ENCODE measurements around the gene RILPL1.
A peak's percentile ranks its signal among the peaks of the same experiment; 100 is the strongest.
"Not testable (repeated sequence)": the region's sequence is repeated elsewhere in the genome, so short reads cannot be mapped to it uniquely, and the experiment has no call there.

Gene RILPL1

DNA sequence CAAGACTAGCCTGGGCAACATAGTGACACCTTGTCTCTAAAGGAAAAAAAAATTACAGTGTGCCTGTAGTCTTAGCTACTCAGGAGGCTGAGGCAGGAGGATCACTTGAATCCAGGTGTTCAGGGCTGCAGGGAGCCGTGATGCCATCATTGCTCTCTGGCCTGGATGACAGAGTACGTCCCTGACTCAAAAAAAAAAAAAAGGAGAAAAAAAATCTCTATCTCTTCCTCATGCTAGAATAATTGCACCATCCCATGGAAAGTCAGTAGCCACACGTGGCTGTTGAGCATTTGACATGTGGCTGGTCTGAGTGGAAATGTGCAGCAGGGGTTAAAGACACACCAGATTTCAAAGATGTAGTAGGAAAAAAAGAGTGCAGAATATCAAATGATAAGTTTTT is 3.8 kb downstream of the RILPL1 start:
- no peak for DNase-seq

DNA sequence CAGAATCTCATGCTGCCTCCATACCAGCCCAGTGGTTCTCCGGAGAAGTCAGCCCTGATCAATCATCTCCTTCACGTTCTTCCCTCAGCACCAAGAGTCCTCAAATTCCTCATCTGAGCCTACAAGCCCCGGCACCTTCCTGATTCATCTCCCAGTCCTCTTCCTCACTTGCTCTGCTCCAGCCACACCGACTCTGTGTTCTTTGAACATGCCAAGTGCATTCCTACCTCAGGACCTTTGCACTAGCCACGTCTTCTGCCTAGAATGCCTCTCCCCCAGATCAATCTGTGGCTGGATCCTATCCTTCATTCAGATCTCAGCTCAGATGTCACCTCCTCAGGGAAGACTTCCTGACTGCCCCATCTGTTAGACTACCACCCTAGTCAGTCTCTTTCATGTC is 4.7 kb downstream of the RILPL1 start:
- no peak for DNase-seq

DNA sequence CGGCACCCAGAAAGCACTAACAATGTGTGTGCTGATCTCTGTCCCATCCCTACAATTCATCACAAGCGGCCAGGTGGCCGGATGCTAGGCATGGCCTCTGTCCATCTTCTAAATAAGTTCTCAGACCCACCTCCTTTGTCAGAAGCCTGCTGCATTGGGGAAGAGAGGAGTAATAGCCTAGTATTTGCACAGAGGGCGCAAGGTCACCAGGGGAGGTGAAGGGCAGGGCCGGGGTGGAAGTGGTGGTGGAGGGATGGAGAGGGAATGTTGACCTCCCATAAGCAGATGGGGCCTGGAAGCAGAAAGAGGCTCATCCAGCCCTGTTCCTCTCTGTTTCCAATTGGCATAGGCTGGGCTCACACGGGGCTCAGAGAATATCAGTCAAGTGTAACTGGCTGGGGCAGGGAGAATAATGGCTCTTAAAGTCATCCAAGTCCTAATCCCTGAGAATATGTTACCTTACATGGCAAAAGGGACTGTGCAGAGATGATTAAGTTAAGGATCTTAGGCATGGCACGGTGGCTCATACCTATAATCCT is 6.9 kb downstream of the RILPL1 start:
- DNase-seq: no peak

DNA sequence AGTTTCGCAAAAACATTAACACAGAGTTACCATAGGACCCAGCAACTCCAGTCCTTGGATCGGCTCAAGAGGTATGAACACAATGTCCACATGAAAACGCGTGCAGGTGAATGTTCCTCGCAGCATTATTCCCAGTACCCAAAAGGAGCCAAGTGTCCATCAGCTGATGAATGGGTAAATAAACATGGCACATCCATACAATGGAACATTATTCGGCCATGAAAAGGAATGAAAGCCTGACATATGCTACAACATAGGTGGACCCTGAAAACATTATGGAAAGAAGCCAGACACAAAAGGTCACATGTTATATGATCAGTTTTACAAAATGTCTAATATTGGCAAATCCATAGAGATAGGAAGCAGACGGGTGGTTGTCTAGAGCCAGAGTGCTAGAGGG is 9.1 kb downstream of the RILPL1 start:
- no peak for DNase-seq

DNA sequence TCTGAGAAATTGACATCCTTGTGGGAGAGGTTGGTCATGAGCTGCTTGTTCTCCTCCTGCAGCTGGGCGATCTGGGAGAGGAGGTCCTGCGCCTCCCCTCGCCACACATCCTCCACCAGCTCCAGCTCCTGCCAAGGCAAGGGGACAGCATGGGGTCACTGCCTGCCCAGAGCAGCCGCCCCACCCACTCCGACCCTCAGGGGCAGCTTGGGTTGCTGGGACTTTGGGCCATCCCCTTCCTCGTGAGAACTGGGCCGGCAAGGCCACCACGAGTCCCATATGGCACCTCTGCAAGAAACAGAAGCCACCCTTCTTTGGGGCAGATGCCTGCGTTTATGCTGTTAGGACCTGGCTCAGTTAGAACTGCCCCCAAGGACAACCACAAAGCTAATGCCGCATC is 10.0 kb downstream of the RILPL1 start:
- no peak for DNase-seq

DNA sequence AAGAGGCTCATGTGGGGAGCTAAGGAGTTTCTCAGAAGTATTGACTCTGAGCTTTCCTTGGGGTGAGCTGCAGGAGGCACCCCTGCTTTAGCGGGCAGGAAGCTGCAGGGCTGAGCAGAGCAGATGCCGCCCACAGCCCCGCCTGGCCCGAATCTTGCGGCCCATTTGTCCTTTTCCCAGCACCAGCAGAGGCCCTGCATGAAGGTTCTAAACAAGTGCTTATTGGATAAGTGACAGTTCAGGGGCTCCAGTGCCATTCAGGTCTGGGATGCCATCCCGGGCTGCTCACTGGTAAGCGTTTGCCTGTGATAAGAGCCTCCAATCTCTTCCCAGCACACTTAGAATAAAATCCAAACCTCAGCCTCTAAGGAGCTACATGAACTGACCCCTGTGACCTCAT is 11.4 kb downstream of the RILPL1 start:
- DNase-seq: no peak

DNA sequence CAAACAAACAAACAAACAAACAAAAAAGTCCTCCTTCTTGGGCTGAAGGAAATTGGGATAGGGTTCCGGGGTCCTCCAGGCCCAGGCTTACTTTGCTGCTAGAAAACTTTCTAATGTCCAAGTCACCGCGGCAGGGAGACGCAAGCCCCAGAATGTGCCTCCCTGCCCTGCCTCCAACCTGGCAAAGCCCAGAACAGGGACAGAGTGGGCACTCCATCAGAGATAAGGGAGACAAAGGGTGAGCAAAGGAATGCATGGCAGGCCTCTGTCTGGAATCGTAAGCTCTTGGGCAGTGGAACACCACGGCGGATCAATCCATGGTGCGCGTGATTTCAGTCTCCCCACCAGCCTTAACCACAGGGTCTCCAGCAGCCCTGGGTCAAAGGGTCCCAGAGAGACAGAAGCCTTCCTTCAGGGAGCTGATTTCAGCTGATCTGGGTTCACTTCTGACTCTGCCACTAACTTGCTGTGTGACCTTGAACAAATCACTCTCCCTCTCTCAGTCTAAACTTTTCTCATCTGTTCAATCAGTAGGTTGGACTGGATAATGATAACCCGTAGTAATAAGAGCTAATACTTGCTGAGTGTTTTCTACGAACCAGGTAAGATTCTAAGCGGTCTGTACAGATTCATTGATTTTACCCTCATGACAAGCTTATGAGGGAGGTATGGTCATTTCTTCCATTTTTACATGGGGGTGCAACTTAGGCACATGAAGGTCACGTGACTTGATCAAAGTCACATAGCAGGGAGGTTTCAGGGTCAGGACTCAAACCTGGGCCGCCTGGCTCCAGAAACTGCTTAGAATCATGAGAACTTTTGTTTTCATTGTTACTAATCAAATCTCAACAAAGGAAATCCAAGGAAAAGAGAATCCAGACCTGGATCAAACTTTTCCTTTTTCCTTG is 12.7 kb downstream of the RILPL1 start:
- no peak for DNase-seq

DNA sequence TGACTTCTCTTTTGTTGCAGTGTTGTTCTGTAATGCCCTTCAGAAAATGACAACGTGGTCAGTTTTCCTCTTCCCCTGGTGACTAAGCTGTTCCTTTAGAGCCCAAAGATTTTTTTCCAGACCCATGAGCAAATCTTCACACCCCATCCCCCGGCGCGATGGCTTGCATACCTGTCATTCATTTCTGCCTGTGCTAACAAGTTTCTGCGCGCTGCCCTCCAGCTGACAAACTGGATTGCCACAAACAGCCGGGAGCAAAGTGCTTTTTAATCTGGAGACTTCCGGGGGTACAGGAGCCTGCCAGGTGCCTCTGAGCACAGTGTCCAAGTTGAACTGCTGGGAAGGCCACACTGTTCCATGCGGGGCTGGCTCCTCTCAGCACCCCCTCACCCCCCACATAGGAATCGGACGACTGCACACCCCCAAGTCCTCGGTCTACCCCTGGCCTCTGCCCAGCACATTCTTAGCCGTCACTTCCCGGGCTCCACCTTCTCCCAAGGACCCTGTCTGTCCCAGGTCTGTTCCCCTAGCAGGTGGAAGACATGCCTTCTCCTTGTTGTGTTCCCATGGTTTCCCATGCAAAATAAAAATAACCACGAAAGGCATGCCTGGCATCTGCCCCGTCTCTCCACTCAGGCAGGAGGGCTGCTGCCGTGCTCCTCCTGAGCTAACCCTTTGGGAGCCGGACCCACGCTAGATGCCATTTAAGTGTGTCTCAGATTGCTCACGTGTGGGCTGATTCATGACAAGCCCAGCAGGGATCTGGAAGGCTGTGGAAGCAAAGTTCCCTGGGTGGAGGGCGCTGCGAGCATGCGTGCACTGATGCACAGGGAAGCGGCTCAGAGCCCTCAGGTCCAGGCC is 14.1 kb downstream of the RILPL1 start:
- peak in 1 of 2 experiments; percentile 23 for DNase-seq

DNA sequence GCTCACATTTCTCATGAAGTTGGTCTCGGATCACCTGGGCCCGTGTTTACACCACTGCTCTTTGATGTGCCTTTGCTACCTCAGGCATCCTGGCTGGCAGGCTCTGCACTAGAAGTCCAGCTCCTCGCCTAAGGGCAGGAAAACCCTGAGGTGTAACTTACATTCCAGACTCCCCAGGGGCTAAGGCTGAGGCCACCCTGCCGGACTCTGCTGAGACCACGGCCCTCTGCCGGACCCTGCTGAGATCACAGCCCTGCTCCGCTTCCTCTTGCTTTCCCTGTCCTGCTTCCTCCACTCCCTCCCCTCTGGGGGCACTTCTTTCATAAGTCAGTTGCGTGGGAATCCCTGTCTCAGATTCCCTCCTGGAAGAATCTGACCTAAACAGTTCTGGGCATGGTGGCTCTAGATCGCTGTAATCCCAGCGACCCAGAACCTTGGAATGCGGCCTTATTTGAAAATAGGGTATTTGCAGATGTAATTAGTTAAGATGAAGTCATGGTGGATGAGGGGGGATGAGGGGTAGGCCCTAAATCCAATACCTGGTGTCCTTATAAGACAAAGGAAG is 17.2 kb downstream of the RILPL1 start:
- DNase-seq: no peak

DNA sequence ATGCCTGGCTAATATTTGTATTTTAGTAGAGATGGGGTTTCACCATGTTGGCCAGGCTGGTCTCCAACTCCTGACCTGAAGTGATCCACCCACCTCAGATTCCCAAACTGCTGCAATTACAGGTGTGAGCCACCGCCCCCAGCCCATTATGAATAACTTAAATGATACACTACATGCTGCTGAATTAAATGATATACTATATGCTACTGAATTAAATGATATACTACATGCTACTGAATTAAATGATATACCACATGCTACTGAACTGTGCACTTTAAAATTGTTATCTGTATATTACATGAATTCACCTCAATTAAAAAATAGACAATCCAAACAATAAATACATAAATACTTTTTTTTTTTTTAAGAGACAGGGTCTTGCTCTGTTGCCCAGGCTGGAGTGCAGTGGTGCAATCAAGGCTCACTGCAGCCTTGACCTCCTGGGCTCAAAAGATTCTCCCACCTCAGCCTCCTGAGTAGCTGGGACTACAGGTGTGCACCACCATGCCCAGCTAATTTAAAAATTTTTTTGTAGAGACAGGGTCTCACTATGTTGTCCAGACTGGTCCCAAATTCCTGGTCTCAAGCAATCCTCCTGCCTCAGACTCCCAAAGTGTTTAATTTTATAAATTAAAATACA is 18.8 kb downstream of the RILPL1 start:
- not testable (repeated sequence) for DNase-seq

DNA sequence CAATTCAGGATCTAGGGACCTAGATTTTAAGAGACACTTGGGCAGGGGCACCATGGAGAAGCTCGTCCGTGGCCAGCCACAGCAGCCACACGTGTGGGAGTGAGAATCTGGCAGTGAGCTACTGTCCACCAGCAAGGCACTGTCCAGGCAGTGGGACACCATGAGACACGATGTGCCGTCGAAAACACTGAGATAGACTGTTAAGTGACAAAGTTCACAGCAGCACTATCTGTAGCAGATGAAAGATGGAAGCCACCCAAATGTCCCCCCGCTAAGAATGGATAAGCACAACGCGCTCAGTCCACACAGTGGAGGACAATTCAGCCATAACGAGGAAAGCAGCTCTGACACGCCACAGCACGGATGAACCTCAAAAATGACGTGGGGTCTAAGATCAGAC is 19.7 kb downstream of the RILPL1 start:
- DNase-seq: no peak

DNA sequence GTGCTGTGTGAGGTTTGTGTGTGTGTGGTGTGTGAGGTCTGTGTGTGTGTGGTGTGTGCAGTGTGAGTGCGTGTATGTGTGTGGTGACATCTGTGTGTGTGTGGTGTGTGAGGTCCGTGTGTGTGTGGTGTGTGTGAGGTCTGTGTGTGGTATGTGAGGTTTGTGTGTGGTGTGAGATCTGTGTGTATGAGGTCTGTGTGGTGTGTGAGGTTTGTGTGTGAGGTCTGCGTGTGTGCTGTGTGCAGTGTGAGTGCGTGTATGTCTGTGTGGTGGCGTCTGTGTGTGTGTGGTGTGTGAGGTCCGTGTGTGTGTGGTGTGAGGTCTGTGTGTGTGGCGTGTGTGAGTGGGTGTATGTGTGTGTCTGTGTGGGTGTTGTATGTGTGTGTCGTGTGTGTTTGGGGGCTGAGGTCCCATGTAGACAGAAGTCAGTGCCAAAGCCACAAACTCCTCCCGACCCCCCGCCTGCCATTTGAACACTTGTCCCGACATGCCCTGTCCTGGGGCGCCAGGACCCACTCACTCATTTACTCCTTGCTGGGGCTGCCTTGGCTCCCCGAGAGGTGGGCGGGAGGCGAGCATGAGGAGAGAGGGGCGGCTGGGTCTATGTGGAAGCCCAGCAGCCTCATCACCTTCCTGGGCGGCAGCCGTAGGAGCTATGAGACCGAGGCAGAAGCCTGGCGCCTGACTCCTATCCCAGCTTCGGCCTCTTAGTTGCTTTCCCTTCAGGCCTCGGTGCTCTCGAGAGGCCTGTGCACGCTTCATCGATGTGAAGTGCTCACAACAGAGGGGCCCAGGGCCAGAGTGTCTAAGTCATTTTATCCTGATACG is 20.5 kb downstream of the RILPL1 start:
- peak in 1 of 2 experiments; percentile 19 for DNase-seq

DNA sequence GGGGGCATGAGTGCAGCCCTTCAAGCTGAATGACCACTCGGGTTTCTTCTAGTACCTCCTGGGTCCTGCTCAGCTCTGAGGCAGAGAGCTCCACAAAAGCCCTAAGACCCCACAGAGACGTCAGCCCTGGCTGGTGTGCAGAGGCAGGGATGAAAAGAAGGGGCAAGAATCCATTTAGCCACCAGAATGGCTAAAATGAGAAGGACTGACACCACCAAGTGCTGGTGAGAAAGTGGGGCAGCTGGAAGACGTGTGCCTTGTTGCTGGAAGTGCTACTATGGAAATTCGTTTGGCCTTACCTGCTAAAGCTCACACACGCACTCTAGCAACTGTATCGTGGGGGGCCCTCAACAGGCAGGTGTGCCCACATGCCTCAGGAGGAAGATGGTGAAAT is 26.7 kb downstream of the RILPL1 start:
- DNase-seq: no peak

DNA sequence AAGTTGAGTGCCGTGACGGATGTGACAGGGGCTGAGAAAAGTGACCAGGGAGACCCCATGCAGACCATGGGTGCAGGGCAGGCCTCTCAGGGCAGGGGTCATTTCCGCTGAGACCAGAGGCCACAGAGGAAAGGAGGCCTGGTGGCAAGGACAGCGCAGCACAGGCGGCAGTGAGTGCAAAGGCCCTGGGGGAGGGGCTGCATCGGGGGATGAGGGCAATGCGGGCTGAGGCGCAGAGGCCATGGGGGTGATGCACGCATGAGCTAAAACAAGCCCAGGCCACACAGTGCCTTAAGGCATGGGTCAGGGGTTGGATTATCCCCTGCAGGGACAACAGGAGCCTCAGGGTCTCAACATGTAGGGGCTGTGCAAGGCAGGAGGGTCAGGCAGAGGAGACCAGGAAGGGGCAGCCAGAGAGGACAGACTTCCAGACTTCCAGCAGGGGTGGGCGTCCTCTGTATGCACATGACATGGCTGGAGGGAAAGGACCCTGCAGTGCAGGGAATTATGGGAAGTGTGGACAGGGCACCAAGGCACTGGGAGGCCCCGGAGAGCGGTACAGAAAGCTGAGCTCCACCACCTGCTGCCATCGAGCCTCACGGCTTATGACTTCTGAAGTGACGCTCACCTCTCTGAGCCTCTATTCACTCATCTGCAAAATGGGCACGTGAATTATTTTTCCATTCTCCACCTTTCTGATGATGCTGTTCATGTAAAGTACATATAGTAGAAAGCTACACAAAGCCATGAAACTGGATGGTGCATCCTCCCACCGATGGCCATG is 27.3 kb downstream of the RILPL1 start:
- no peak for DNase-seq

DNA sequence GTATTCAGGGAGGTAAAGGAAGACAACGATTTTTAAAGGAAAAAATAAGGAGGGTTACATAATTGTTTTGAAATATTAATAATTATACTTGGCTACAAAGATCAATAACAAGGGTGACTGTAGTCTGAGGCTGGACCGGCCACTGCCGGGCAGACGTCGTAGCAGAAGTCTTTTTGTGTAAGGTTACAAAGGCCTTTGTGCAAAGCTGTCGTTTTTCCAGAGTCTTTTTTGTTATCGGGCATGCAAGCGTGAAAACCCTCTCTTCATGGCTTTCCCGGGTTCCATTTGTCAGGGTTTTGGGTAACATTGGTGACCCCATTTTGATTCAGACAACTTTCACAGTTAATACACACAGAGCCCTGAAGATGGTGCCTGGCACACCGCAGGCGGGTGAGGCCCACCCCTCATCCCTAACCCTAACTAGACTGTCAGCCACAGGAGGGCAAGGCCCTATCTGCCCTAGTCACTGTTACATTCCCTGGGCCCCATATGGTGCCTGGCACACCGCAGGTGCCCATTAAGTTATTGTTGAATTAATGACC is 31.3 kb downstream of the RILPL1 start:
- no peak for DNase-seq

DNA sequence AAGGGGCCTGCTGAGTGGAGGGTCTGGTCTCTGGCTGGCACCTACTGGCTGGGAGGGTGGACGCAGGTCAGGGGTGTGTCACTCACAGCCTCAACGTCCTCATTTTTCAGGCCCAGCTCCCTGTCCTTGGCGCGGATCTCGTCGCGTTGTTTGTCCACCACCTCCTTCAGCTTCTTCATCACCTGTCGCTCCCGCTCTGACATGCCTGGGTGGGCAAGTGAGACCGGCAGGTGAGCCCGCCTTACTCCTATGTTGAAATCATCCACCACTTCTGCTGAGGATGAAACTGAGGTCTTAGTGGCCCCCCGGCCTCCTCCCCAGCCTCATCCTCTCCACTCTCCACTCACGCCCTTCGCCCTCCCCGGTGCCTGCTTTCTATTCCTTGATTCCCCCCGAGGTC is 34.2 kb downstream of the RILPL1 start:
- DNase-seq: no peak

DNA sequence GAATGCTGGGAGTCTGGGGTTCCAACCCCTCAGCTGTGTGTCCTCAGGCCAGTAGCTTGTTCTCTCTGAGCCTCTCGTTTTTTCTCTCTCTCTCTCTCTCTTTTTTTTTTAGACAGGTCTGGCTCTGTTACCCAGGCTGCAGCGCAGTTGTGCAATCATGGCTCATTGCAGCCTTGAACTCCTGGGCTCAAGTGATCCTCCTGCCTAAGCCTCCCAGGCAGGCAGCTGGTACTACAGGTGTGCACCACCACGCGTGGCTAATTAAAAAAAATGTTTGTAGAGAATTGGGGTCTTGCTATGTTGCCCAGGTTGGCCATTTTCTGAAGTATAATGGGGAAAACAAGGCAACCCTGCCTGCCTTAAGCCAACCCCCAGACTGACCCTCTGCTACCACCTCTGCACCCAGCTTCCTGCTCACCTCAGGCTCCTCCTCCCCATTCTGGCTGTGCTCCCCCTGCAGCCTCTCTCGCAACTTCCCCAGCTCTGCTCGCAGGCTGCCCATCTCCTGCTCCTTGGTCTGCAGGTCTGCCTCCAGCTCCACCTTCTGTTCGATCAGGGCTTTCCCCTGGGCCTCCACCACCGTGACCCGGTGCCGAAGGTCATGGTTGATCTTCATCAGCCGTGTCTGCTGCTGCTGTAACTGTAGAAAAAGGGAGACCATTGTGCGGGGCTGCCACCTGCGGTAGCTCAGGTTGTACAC is 35.2 kb downstream of the RILPL1 start:
- DNase-seq: no peak

DNA sequence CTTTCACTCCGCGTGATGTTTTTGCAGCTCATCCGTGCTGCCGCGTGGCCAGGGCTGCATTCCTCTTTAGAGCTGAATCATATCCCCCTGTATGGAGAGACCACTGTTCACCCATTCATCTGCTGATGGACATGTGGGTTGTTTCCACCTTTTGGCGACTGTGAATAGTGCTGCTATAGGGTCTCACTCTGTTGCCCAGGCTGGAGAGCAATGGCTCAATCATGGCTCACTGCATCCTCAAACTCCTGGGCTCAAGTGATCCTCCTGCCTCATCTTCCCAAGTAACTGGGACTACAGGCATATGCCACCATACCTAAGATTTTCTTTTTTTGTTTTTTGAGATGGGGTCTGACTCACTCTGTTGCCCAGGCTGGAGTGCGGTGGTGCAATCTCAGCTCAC is 36.5 kb downstream of the RILPL1 start:
- no peak for DNase-seq

DNA sequence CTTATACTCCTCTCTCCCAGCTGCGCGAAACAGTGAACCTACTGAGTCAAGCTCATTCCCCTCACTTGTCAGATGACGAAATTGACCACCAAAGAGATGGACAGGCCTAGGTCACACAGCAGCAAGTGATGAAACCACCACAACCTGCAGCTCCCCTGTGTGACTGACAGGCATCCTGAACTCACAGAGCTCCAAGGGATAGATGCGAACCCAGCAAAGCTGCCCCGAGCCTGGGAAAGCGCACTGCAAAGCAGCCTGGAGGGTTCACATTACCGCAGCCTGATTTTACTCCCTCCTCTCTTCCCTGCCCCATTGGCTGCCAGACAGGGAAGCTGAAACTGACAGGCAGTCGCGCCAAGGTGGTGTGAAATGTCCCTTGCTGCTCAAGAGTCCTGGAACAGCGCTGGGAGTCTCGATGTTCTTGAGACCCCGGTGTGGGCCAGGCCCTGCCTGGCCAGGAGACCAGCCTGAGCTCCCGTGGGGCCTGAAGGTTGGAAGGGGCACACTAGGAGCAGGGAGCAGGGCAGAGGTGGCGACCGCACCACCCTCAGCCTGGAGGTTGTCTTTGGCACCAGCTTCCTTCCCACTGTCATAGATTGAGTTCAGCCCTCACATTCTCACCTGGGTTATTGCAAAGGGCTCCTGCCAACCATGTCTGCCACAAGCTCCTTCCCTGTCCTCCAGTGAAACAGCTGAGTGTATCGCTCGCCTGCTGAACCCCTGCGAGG is 39.2 kb downstream of the RILPL1 start:
- DNase-seq: no peak
